DOHH2 (cell line): Measurements from ENCODE around the gene TIMP3.

Experiments
- H3F3A ChIP-seq: fragments of 200-600 bp; sonication (generic), shearing (Covaris generic); 2 replicates; pipeline ENCODE4 v1.6.0; 2016; ENCODE audit warnings: antibody characterized with exemption, mild to moderate bottlenecking; ENCODE audit not compliant: control insufficient read depth, insufficient read depth
- H3K27ac ChIP-seq: fragments of 200-600 bp; sonication (generic); 2 replicates; pipeline ENCODE4 v1.5.1; 2014; ENCODE audit warnings: low read depth, mild to moderate bottlenecking, low read length, moderate library complexity
- H3K27me3 ChIP-seq: fragments of 200-600 bp; sonication (generic); 2 replicates; pipeline ENCODE4 v1.6.1; 2014; ENCODE audit warnings: mild to moderate bottlenecking, low read length, mixed read lengths; ENCODE audit not compliant: control insufficient read depth
- H3K36me3 ChIP-seq: fragments of 200-600 bp; sonication (generic); 2 replicates; pipeline ENCODE4 v1.6.1; 2014; ENCODE audit warnings: mild to moderate bottlenecking, low read length, moderate library complexity, mixed read lengths; ENCODE audit not compliant: control insufficient read depth
- H3K4me1 ChIP-seq: fragments of 200-600 bp; sonication (generic); 2 replicates; pipeline ENCODE4 v1.6.1; 2014; ENCODE audit warnings: mild to moderate bottlenecking, low read length, mixed read lengths; ENCODE audit not compliant: control insufficient read depth
- H3K4me2 ChIP-seq: fragments of 200-600 bp; sonication (generic); 2 replicates; pipeline ENCODE4 v1.6.0; 2014; ENCODE audit warnings: mild to moderate bottlenecking, low read length, moderate library complexity
- H3K4me3 ChIP-seq: fragments of 200-600 bp; sonication (generic); 2 replicates; pipeline ENCODE4 v1.5.1; 2014; ENCODE audit warnings: mild to moderate bottlenecking, low read length, mixed read lengths
- H3K79me2 ChIP-seq: fragments of 200-600 bp; sonication (generic); 2 replicates; pipeline ENCODE4 v1.6.1; 2014; ENCODE audit warnings: mild to moderate bottlenecking, low read length, mixed read lengths; ENCODE audit not compliant: control insufficient read depth
- H3K9me2 ChIP-seq: fragments of 200-600 bp; sonication (generic); replicated peaks from 2 replicates; pipeline ENCODE4 v1.6.1; 2014; ENCODE audit warnings: mild to moderate bottlenecking, low read length, mixed read lengths; ENCODE audit not compliant: control insufficient read depth
- H3K9me3 ChIP-seq: fragments of 200-600 bp; sonication (generic); 2 replicates; pipeline ENCODE4 v1.6.1; 2014; ENCODE audit warnings: antibody characterized with exemption, low read length, mixed read lengths; ENCODE audit not compliant: control insufficient read depth, insufficient read depth
- H4K20me1 ChIP-seq: fragments of 200-600 bp; sonication (generic); 2 replicates; pipeline ENCODE4 v1.6.0; 2014; ENCODE audit warnings: low read depth, mild to moderate bottlenecking, antibody characterized with exemption, low read length, moderate library complexity; ENCODE audit not compliant: control insufficient read depth, insufficient read depth
- CTCF ChIP-seq: fragments of 200-600 bp; sonication (generic); IDR thresholded peaks from one replicate; pipeline ENCODE4 v1.5.1; 2014; ENCODE audit warnings: antibody characterized with exemption, mild to moderate bottlenecking, low read depth, low read length; ENCODE audit not compliant: poor library complexity, severe bottlenecking
- EZH2phosphoT487 ChIP-seq: fragments of 200-600 bp; sonication (generic); IDR thresholded peaks from 2 replicates; pipeline ENCODE4 v1.6.1; 2017; ENCODE audit warnings: borderline replicate concordance, mild to moderate bottlenecking, antibody characterized with exemption, low read length, moderate library complexity, mixed read lengths

TIMP3 gene

GRCh38 chr22:32858957-32859356 is 57.5 kb downstream of the TIMP3 start:
- Histone ChIP-seq H3K36me3 (no peaks in the 10 kb centered on the region), H3K4me2 (no peak overlapping the region), H3K9me2 (no peaks in the 10 kb centered on the region)

GRCh38 chr22:32859743-32860142 is 58.2 kb downstream of the TIMP3 start:
- Histone ChIP-seq H4K20me1 (no peaks in the 10 kb centered on the region), H3K27me3 (0 out of 2 replicates have a peak, but pooled peaks cover 3% of the 10 kb centered on the region), H3K4me2 (no peak overlapping the region), H3K9me3 (no peaks in the 10 kb centered on the region), H3F3A (no peaks in the 10 kb centered on the region), H3K4me3 (no peak overlapping the region), H3K4me1 (no peaks in the 10 kb centered on the region), H3K36me3 (no peaks in the 10 kb centered on the region), H3K27ac (no peak overlapping the region), H3K79me2 (no peaks in the 10 kb centered on the region), H3K9me2 (no peaks in the 10 kb centered on the region)
- TF ChIP-seq EZH2phosphoT487 (no peak), CTCF (no peak)

More at GRCh38 chr22:32858957-32859356, 57.5 kb downstream of the TIMP3 start:
- Histone ChIP-seq H3K4me1 (no peaks in the 10 kb centered on the region), H4K20me1 (no peaks in the 10 kb centered on the region), H3K27me3 (0 out of 2 replicates have a peak, but pooled peaks cover 3% of the 10 kb centered on the region), H3K79me2 (no peaks in the 10 kb centered on the region), H3F3A (no peaks in the 10 kb centered on the region), H3K9me3 (no peaks in the 10 kb centered on the region), H3K4me3 (no peak overlapping the region), H3K27ac (no peak overlapping the region)
- no peak for TF ChIP-seq EZH2phosphoT487
- no peak for TF ChIP-seq CTCF

GRCh38 chr22:32861330-32861729 is 59.8 kb downstream of the TIMP3 start:
- H3K9me3 ChIP-seq, result no peaks in the 10 kb centered on the region
- H3K4me1 ChIP-seq, result no peaks in the 10 kb centered on the region
- no peaks in the 10 kb centered on the region for H3F3A ChIP-seq
- H3K27me3 ChIP-seq, result no peaks in the 10 kb centered on the region
- H3K27ac ChIP-seq, result no peak overlapping the region
- H3K4me2 ChIP-seq, result no peak overlapping the region
- no peak for TF ChIP-seq EZH2phosphoT487
- no peak for TF ChIP-seq CTCF
- H3K9me2 ChIP-seq, result no peaks in the 10 kb centered on the region
- H3K4me3 ChIP-seq, result no peak overlapping the region
- H3K79me2 ChIP-seq, result no peaks in the 10 kb centered on the region
- H4K20me1 ChIP-seq, result no peaks in the 10 kb centered on the region
- no peaks in the 10 kb centered on the region for H3K36me3 ChIP-seq
